Type B pancreatic cell (in vitro differentiated cells): ENCODE data around the gene TSTD2. TPM values are rescaled to one million over a fixed set of nuclear protein-coding genes. Genes with fewer than 3 reads are reported as not detected.

Experiments used
- DNase-seq: peaks from one replicate; pipeline ENCODE4 v3.0.0; 2021; ENCODE audit warnings: mixed read lengths; ENCODE audit not compliant: unreplicated experiment; ENCODE audit errors: extremely low spot score
- H3K27ac Mint-ChIP-seq: 2 replicates; pipeline ENCODE4 v1.8.0; 2021; ENCODE audit warnings: mild to moderate bottlenecking, mixed read lengths
- H3K27me3 Mint-ChIP-seq: 2 replicates; pipeline ENCODE4 v1.8.0; 2021; ENCODE audit warnings: mixed read lengths
- H3K36me3 Mint-ChIP-seq: 2 replicates; pipeline ENCODE4 v1.8.0; 2021; ENCODE audit warnings: mixed read lengths
- H3K4me1 Mint-ChIP-seq: one replicate; pipeline ENCODE4 v1.8.0; 2021; ENCODE audit warnings: mixed read lengths; ENCODE audit not compliant: unreplicated experiment
- H3K4me3 Mint-ChIP-seq: 2 replicates; pipeline ENCODE4 v1.8.0; 2021; ENCODE audit warnings: mild to moderate bottlenecking, mixed read lengths
- H3K9me3 Mint-ChIP-seq: 2 replicates; pipeline ENCODE4 v1.8.0; 2021; ENCODE audit warnings: mixed read lengths
- total RNA-seq: library from RNA; stranded (reverse); gene quantifications from 2 replicates; pipeline ENCODE4 v1.2.1, GENCODE V29; 2021; ENCODE audit warnings: low replicate concordance
- TF ChIP-seq, protein P1 (sequence below): fragments of 200-600 bp; sonication (generic); conservative IDR thresholded peaks from 2 replicates; pipeline ENCODE4 v1.5.0; 2021; ENCODE audit warnings: antibody characterized with exemption, mild to moderate bottlenecking

The TSTD2 gene
- total RNA-seq, 1 donor from 2014 or later = 24.9 TPM

DNA sequence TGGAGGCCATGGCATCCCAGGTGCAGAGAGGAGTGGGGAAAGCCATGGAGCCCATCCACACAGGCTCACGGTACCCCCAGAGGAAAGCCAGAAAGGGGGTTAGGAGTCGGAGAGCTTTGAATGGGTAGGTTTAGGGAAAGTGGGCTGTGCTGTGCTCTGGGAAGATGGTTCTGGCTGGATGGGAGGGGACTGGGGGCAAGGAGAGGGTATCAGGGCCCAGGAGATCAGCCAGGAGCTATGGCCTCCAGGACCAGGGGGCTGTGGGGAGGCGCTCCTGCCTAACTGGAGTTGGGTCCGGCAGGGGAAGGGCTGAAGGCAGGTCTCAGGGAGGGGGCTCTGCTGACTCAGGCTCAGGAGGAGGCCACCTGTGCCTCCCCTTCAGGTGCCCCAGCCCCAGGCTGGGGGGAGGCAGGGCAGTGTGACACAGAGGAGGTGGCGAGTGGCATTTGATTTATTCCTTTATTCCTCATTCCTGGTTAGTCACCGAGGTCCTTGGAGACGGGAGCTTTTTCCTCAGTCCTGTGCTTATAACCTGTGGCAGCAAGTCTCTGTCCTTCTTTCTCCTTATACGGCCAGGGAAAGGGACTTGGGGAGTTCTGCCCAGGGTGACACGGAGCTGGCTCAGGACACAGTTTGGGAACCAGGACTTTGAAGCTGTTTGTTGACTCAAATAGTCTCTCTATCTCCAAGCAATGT, 60.8 kb downstream of the TSTD2 start:
- Mint-ChIP-seq H3K27me3 (peaks cover 3% of the 10 kb centered on the region), H3K4me3 (no peak overlapping the region), H3K4me1 (no peaks in the 10 kb centered on the region), H3K9me3 (no peaks in the 10 kb centered on the region), H3K27ac (no peak overlapping the region), H3K36me3 (no peaks in the 10 kb centered on the region)
- peak; percentile 58 for DNase-seq
- TF ChIP-seq, protein P1, sequence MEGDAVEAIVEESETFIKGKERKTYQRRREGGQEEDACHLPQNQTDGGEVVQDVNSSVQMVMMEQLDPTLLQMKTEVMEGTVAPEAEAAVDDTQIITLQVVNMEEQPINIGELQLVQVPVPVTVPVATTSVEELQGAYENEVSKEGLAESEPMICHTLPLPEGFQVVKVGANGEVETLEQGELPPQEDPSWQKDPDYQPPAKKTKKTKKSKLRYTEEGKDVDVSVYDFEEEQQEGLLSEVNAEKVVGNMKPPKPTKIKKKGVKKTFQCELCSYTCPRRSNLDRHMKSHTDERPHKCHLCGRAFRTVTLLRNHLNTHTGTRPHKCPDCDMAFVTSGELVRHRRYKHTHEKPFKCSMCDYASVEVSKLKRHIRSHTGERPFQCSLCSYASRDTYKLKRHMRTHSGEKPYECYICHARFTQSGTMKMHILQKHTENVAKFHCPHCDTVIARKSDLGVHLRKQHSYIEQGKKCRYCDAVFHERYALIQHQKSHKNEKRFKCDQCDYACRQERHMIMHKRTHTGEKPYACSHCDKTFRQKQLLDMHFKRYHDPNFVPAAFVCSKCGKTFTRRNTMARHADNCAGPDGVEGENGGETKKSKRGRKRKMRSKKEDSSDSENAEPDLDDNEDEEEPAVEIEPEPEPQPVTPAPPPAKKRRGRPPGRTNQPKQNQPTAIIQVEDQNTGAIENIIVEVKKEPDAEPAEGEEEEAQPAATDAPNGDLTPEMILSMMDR = no peak

DNA sequence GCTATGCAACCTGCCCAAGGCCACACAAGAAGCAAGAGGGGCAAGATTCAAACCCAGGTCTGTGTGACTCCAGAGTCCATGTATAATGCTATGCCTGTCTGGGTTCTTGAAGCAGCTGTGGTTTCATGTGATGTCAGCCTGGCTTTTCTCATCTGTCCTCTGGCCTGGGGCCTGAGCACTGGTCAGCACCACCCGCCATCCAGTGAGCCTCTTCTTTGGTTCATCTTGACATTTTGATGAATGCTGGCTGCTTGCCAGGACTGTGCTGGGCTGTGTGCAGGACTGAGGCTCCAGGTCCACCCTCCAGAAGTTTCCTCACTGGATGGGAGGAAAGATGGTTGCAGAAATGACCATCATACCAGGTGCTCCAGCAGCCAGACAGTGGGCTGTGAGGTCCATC, 61.5 kb downstream of the TSTD2 start:
- no peaks in the 10 kb centered on the region for H3K9me3 Mint-ChIP-seq
- no peak overlapping the region for H3K4me3 Mint-ChIP-seq
- TF ChIP-seq, protein P1 = no peak
- no peaks in the 10 kb centered on the region for H3K36me3 Mint-ChIP-seq
- H3K27me3 Mint-ChIP-seq = peaks cover 3% of the 10 kb centered on the region
- H3K4me1 Mint-ChIP-seq = no peaks in the 10 kb centered on the region
- peak; percentile 56 for DNase-seq
- H3K27ac Mint-ChIP-seq = no peak overlapping the region

DNA sequence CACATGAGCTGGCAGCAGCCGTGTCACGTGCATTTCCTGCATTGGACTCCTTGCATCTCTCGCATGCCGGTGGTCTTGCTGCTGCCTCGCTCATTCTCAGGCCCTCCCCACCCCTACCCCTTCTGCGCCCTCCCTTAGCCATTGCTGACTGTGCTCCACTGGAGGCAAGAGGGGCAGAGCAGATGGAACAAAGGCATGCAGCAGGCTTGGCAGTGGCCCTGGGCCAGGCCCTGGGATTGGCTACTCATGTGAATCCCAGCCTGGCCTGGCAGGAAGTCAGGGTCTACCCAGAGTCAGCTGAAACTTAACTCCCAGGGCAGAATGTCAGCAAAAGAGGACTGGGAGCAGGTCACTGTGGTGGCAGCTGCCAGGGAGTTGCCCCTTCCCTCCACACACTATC, 62.3 kb downstream of the TSTD2 start:
- no peaks in the 10 kb centered on the region for H3K9me3 Mint-ChIP-seq
- TF ChIP-seq, protein P1 = no peak
- DNase-seq = no peak

DNA sequence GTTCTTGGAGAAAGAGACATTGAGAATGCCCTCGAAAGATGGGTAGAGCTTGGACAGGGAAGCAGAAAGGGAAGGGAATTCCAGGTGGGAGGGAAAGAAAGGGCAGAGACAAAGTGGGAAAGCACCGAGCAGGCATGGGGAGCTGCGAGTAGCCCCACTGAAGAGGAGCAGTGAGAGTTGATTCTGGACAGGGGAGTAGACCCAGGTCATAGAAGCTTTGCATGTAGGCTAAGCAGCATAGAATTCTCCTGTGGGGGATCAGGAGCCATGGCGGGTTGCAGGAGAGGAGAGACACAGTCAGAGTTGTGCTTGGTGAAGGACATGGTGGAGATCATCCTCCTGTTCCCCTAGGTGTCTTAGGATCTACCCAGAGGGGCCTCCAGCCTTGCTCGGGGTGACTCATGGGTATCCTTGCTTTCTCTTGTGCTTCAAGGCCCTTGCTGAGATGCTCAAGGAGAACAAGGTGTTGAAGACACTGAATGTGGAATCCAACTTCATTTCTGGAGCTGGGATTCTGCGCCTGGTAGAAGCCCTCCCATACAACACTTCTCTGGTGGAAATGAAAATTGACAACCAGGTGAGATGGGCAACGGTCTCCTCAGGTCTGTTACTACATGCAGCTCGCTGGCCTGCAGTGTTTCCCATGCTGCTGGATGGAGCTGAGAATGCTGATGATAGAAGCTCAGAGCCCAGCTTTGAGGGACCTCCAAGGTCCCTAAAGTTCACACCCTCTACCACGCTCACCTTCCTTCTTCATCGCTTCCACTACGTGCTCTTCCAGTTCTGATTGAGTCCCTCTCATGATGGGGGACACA, 64.5 kb downstream of the TSTD2 start:
- no peak overlapping the region for H3K4me3 Mint-ChIP-seq
- no peaks in the 10 kb centered on the region for H3K9me3 Mint-ChIP-seq
- H3K4me1 Mint-ChIP-seq = peaks cover 6% of the 10 kb centered on the region
- H3K36me3 Mint-ChIP-seq = no peaks in the 10 kb centered on the region
- DNase-seq = peak; percentile 51
- TF ChIP-seq, protein P1 = no peak
- no peak overlapping the region for H3K27ac Mint-ChIP-seq
- peaks cover 3% of the 10 kb centered on the region for H3K27me3 Mint-ChIP-seq

More for the DNA sequence above, 62.3 kb downstream of the TSTD2 start:
- Mint-ChIP-seq H3K27ac (no peak overlapping the region), H3K27me3 (peaks cover 3% of the 10 kb centered on the region), H3K36me3 (no peaks in the 10 kb centered on the region), H3K4me3 (no peak overlapping the region), H3K4me1 (no peaks in the 10 kb centered on the region)

DNA sequence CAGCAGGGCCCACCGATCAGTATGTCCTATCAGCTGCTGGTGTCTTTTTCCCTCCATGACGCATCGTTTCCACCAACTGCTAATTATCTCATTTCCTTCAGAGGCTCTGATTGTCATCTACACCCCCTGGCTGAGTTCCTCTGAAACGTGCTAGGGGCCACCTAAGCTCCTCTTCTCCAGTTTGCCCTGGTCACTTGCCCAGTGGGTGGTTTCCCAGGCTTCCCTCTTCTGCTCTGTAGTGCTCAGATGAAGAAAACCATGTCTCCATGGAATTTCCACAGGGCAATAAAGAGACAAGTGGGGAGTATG, 65.3 kb downstream of the TSTD2 start:
- peaks cover 6% of the 10 kb centered on the region for H3K4me1 Mint-ChIP-seq
- peaks cover 3% of the 10 kb centered on the region for H3K27me3 Mint-ChIP-seq
- H3K9me3 Mint-ChIP-seq = no peaks in the 10 kb centered on the region
- no peak overlapping the region for H3K27ac Mint-ChIP-seq
- H3K4me3 Mint-ChIP-seq = no peak overlapping the region
- DNase-seq = peak; percentile 20
- TF ChIP-seq, protein P1 = no peak
- no peaks in the 10 kb centered on the region for H3K36me3 Mint-ChIP-seq
